GM23338 (cell line): ENCODE results near the gene FAM200C. TPM values are rescaled to one million over a fixed set of nuclear protein-coding genes. Genes with fewer than 3 reads are reported as not detected.
A peak's percentile ranks its signal among the peaks of the same experiment; 100 is the strongest.

Source experiments
- ATAC-seq: fragments of 200-7000 bp; cut with Tn5 transposase; 3 replicates; pipeline ENCODE4 v1.9.1; 2020
- DNase-seq: peaks from one replicate; pipeline ENCODE4 v3.0.0-alpha.2; 2015; ENCODE audit warnings: low spot score
- H2AFZ ChIP-seq: fragments of 200-600 bp; sonication (generic); 2 replicates; pipeline ENCODE4 v1.8.0; 2016; ENCODE audit warnings: antibody characterized with exemption, mild to moderate bottlenecking, moderate library complexity
- H3F3A ChIP-seq: fragments of 200-600 bp; sonication (generic); replicated peaks from 2 replicates; pipeline ENCODE4 v1.8.0; 2017; ENCODE audit warnings: antibody characterized with exemption, mixed run types, low read depth
- H3K27ac ChIP-seq: fragments of 200-600 bp; sonication (generic); 2 replicates; pipeline ENCODE4 v1.6.1; 2016; ENCODE audit warnings: low read depth
- H3K27me3 ChIP-seq: fragments of 200-600 bp; sonication (generic); 2 replicates; pipeline ENCODE4 v1.8.0; 2016; ENCODE audit warnings: mild to moderate bottlenecking, mixed run types, moderate library complexity; ENCODE audit not compliant: insufficient read depth
- H3K36me3 ChIP-seq: fragments of 200-600 bp; sonication (generic); 2 replicates; pipeline ENCODE4 v1.8.0; 2016; ENCODE audit warnings: mild to moderate bottlenecking; ENCODE audit not compliant: insufficient read depth
- H3K4me1 ChIP-seq: fragments of 200-600 bp; sonication (generic); 2 replicates; pipeline ENCODE4 v1.8.0; 2016; ENCODE audit warnings: mild to moderate bottlenecking, moderate library complexity; ENCODE audit not compliant: insufficient read depth
- H3K4me2 ChIP-seq: fragments of 200-600 bp; sonication (generic); 2 replicates; pipeline ENCODE4 v1.7.1; 2017; ENCODE audit warnings: mixed run types
- H3K4me3 ChIP-seq: fragments of 200-600 bp; sonication (generic); 2 replicates; pipeline ENCODE4 v1.6.1; 2016; ENCODE audit warnings: mixed run types
- H3K79me2 ChIP-seq: fragments of 200-600 bp; sonication (generic); replicated peaks from 2 replicates; pipeline ENCODE4 v1.8.0; 2017; ENCODE audit warnings: mild to moderate bottlenecking; ENCODE audit not compliant: insufficient read depth
- H3K9me2 ChIP-seq: fragments of 200-600 bp; sonication (generic); 2 replicates; pipeline ENCODE4 v1.8.0; 2017; ENCODE audit not compliant: insufficient read depth
- H4K20me1 ChIP-seq: fragments of 200-600 bp; sonication (generic); replicated peaks from 2 replicates; pipeline ENCODE4 v1.8.0; 2017; ENCODE audit warnings: mild to moderate bottlenecking; ENCODE audit not compliant: insufficient read depth
- H3K27ac Mint-ChIP-seq: 2 replicates; pipeline ENCODE4 v1.8.0; 2020; ENCODE audit warnings: inconsistent platforms, mild to moderate bottlenecking, moderate library complexity, mixed read lengths
- H3K27me3 Mint-ChIP-seq: 3 replicates; pipeline ENCODE4 v1.8.0; 2022; ENCODE audit warnings: low read depth, mild to moderate bottlenecking, moderate library complexity, mixed read lengths, inconsistent platforms; ENCODE audit not compliant: insufficient read depth, poor library complexity
- H3K36me3 Mint-ChIP-seq: 3 replicates; pipeline ENCODE4 v1.8.0; 2021; ENCODE audit warnings: low read depth, mild to moderate bottlenecking, inconsistent platforms, moderate library complexity, mixed read lengths
- H3K4me1 Mint-ChIP-seq: 3 replicates; pipeline ENCODE4 v1.8.0; 2020; ENCODE audit warnings: mild to moderate bottlenecking, inconsistent platforms, mixed read lengths
- H3K4me3 Mint-ChIP-seq: 3 replicates; pipeline ENCODE4 v1.8.0; 2021; ENCODE audit warnings: moderate library complexity, mild to moderate bottlenecking, inconsistent platforms, mixed read lengths
- H3K9me3 Mint-ChIP-seq: 3 replicates; pipeline ENCODE4 v1.8.0; 2020; ENCODE audit warnings: moderate library complexity, mild to moderate bottlenecking, inconsistent platforms, mixed read lengths
- CTCF ChIP-seq, 2 experiments: fragments of 200-600 bp in 1 of 2; sonication (generic) in 1 of 2; conservative IDR thresholded peaks; 2 replicates each; pipeline versions ENCODE4 v1.5.1 to v1.6.1; 2016 to 2017; ENCODE audit warnings: antibody characterized with exemption in 2 of 2, low read depth in 2 of 2, mild to moderate bottlenecking in 2 of 2, moderate library complexity in 1 of 2
- JUNB ChIP-seq: IDR thresholded peaks from one replicate; pipeline ENCODE4 v1.6.1; 2016; ENCODE audit warnings: antibody characterized with exemption; ENCODE audit not compliant: unreplicated experiment
- POLR2AphosphoS5 ChIP-seq: IDR thresholded peaks from 2 replicates; pipeline ENCODE4 v1.6.1; 2016; ENCODE audit warnings: antibody characterized with exemption, low read depth
- REST ChIP-seq: IDR thresholded peaks from one replicate; pipeline ENCODE4 v1.6.1; 2018; ENCODE audit warnings: antibody characterized with exemption; ENCODE audit not compliant: unreplicated experiment
- STAT1 ChIP-seq: IDR thresholded peaks from one replicate; pipeline ENCODE4 v1.6.1; 2016; ENCODE audit warnings: antibody characterized with exemption; ENCODE audit not compliant: unreplicated experiment
- ZNF331 ChIP-seq: fragments of 250-450 bp; sonication (Bioruptor Pico); IDR thresholded peaks from 2 replicates; pipeline ENCODE4 v1.5.0; 2020; ENCODE audit warnings: low read depth, mild to moderate bottlenecking, moderate library complexity
- ZNF462 ChIP-seq: fragments of 250-450 bp; sonication (Bioruptor Pico); IDR thresholded peaks from 2 replicates; pipeline ENCODE4 v1.5.0; 2020; ENCODE audit warnings: mild to moderate bottlenecking, moderate library complexity
- polyA plus RNA-seq: library from polyadenylated mRNA; unstranded; fragments of >200 nt; fragmentation: Nextera tagmentation; extraction: Ambion mirVana; gene quantifications from 2 replicates; pipeline ENCODE4 v1.2.1, GENCODE V29; 2016
- total RNA-seq: library from RNA; depleted of rRNA; stranded (reverse); fragments of >200 nt; shearing (Covaris generic); gene quantifications from 2 replicates; pipeline ENCODE4 v1.2.3, GENCODE V29; 2014

FAM200C gene
- total and polyA plus RNA-seq, 2 experiments from 2014 or later, result 4.6 to 6.9 TPM

GRCh38 chr5:160370713-160371034 is 29.2 kb downstream of the FAM200C start (continued):
- no peak for TF ChIP-seq ZNF462

- Histone ChIP-seq H2AFZ (peak within 1 kb of the TSS; percentile 100), H3K9me2 (no peaks in the 10 kb centered on the region), H3K4me3 (peak within 1 kb of the TSS; percentile 73), H3K36me3 (no peaks in the 10 kb centered on the region), H4K20me1 (no peaks in the 10 kb centered on the region), H3K79me2 (no peaks in the 10 kb centered on the region), H3K27ac (no peak within 1 kb of the TSS), H3K4me1 (peaks cover 5% of the 10 kb centered on the region; the same call in 1 of the 2 replicates), H3F3A (no peaks in the 10 kb centered on the region), H3K27me3 (peaks cover 30% of the 10 kb centered on the region), H3K4me2 (peak within 1 kb of the TSS; percentile 96)
- peak; percentile 85 for DNase-seq
- H3K27me3 Mint-ChIP-seq, result peaks cover 12% of the 10 kb centered on the region
- no peak within 1 kb of the TSS for H3K27ac Mint-ChIP-seq
- ATAC-seq, result peak; percentile 91
- peak within 1 kb of the TSS; percentile 68 for H3K4me3 Mint-ChIP-seq
- no peaks in the 10 kb centered on the region for H3K36me3 Mint-ChIP-seq
- H3K4me1 Mint-ChIP-seq, result peaks cover 9% of the 10 kb centered on the region
- H3K9me3 Mint-ChIP-seq, result no peaks in the 10 kb centered on the region
- TF ChIP-seq ZNF331 (CRISPR knock-in tag), result no peak
- TF ChIP-seq POLR2AphosphoS5, result no peak
- no peak for TF ChIP-seq REST
- TF ChIP-seq CTCF (conservative IDR thresholded peaks at IDR 0.05; ENCODE audit: low read depth in 2 of 2), result no peak
- no peak for TF ChIP-seq JUNB
- TF ChIP-seq STAT1, result no peak
These were observed 29.7 kb downstream of the FAM200C start, which contains the start of gene C1QTNF2 for GRCh38 chr5:160369990-160370712. C1QTNF2 (minus strand) TSS chr5:160370626; CDS start chr5:160355011, 15,615 bp downstream.
